HG02678 (cell line): ENCODE results near the gene SLC2A3.
"Not testable (repeated sequence)": the region's sequence is repeated elsewhere in the genome, so short reads cannot be mapped to it uniquely, and the experiment has no call there.

Experiments used
- ATAC-seq: cut with Tn5 transposase; IDR thresholded peaks from one replicate; pipeline ENCODE4 v1.9.1; 2021; ENCODE audit warnings: mild to moderate bottlenecking, moderate library complexity; ENCODE audit not compliant: unreplicated experiment

Gene SLC2A3

DNA sequence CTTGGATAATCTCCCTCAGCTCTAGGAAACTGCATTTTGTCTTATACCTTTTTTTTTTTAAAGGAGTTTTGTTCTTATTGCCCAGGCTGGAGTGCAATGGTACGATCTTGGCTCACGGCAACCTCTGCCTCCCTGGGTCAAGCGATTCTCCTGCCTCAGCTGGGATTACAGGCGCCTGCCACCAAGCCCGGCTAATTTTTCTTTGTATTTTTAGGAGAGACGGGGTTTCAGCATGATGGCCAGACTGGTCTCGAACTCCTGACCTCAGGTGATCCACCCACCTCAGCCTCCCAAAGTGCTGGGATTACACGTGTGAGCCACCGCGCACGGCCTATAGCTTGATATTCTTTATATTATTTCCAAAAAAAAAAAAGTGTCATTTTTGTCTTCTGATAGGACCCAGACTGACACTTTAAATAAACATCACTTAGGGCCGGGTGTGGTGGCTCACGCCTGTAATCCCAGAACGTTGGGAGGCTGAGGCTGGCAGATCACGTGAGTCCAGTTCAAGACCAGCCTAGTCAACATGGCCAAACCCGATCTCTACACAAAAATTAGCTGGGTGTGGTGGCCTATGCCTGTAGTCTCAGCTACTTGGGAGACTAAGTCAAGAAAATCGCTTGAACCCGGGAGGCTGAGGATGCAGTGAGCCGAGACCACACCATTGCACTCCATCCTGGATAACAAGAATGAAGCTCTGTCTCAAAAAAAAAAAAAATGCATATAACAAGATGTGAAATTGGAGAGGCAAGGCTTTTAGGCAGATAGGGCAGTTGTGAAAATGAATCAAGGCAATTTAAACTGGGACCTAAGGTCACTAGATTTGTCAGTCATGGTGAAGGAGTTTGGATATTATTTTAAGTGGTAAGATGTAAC, 18.4 kb downstream of the SLC2A3 start:
- no peak for ATAC-seq

DNA sequence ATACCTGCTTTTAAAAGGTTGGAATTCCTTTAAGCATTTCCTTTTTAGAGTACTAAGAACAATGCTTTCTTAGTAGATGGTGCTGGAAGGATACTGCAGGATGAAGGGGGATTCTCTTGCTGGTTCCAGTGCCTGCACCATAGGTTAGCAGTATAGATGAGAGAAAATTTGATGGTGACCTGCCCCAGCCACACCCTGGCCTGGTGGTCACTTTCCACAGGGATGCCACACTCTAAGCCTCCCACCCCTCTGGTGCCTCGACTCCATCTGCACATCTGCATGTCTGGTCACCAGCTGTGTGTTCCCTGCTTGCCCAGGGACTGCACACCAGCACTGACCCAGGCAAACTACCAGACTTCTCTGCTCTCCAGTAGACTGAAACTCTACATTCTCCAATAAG, 19.1 kb downstream of the SLC2A3 start:
- no peak for ATAC-seq

DNA sequence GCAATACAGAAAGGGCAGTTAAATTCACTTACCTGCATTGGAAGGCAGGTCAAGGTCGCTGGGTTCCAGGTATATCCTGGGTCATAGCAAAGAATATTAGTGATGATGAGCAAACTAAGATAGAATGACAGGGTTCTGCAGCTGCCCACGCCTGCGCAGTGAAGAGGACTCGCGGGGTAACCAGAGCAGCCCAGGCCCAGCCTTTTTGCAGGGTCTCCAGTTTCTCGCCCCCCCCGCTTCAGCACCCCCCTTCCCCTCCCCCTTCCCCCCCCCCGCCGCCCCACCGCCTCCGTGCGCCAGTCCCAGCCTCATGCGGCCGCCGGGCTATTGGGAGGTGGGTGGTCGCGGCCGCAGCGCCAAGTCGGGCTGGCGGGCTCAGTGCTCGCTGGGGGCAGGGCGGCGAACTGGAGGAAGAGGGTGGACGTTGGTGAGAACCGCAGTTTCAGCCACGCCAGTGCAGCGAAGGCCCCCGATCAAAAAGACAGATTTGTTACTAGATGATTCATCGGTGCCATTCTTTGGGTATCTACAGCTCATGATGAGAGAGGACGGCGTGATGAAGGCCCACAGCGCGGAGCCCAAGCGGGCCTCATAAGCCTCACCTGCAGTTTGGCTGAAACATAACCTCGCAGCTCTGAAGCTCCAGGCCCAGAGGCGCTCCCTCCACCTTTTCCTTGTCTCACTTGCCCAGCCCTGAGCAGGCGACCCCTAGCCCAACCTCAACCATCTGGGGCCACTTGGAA, 20.2 kb downstream of the SLC2A3 start:
- ATAC-seq, result no peak

DNA sequence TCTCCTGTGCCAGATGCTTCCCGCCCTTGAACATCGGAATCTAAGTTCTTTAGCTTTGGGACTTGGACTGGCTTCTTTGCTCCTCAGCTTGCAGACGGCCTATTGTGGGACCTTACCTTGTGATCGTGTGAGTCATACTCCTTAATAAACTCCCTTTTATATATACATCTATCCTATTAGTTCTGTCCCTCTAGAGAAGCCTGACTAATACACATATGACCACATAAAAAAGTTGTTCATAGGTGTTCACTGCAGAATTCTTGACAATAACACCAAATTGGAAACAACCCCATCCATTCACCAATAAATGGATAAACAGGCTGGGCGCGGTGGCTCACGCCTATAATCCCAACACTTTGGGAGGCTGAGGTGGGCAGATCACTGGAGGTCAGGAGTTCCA, 25.9 kb downstream of the SLC2A3 start:
- ATAC-seq, result not testable (repeated sequence)

DNA sequence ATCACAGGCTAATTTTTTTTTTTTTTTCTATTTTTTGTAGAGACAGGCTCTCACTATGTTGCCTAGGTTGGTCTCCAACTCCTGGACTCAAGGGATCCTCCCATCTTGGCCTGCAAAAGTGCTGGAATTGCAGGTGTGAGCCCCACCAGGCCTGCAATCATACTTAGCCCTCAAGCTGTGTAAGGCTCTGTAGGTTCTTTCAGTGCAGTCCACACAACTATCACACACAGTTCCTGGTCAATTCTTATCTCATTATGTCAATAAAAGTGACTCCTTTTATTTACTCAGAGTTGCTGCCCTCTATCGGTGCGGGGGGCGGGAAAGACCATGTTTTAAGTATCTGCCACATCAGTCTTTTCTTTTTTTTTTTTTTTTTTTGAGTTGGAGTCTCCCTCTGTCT, 29.0 kb downstream of the SLC2A3 start:
- no peak for ATAC-seq

DNA sequence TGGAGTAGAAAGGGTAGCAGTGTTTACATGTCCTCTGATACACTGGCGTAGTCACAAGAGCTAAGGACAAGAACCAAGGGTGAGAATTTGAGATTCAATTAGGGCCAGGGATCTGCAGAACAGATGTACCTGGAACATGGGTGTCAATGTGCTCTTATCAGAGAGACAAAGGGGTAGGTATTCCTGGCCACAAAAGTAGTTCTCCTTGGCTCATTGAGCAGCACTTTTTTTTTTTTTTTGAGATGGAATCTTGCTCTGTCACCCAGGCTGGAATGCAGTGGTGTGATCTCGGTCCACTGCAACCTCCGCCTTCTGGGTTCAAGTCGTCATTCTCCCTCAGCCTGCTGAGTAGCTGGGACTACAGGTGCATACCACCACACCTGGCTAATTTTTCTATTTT, 29.7 kb downstream of the SLC2A3 start:
- not testable (repeated sequence) for ATAC-seq

DNA sequence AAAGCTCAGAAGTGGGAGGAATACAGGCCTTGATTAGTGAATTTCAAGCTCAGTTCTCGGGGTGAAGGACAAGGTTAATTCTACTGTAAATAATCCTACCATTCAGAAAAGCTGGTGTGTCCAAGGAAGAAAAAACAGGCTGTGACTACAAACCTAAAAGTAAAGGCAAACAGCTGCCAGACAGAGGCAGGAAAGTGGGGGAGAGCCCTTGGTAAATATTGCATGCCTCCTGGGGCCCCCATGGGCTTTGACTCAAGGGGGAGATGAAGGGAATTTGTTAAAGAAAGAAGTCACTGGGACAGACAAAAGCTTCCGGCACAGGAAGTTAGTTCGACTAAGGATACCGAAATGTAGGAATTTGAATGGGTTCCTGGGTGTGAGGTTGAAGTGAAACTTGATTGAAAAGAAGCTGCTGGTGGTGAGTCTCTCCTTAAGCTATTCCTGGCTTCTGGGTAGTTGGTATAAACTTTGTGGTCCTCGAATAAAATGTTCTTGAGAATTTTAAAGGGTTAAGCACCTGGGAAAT, 30.3 kb downstream of the SLC2A3 start:
- not testable (repeated sequence) for ATAC-seq

DNA sequence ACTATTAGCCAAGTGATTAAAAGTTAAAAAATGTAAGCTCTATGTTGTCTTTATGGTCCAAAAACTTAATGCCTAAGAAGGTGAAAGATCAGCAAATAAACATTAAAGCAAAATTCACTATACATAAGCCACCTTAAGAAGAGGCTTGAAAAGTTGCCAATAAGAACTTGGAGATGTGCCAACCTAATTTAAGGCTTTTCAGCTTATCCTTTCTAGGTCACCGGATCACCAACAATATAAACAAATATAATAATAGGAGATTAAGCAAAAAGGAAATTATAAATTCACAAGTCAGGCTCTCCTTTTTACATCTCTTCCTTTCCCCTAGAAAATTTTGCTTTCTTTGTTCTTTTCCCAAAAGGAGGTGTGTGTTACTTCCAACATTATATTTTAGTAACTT, 30.9 kb downstream of the SLC2A3 start:
- ATAC-seq, result no peak

DNA sequence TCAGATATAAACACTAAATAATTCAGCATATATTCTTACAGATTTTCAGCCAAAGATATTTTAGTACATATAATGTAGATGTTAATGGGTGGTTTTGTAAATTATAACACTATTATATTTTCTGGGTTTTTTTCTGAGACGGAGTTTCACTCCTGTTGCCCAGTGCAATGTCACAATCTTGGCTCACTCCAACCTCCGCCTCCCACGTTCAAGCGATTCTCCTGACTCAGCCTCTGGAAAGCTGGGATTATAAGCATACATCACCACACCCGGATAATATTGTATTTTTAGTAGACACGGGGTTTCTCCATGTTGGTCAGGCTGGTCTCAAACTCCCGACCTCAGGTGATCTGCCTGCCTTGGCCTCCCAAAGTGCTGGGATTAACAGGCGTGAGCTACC, 33.6 kb downstream of the SLC2A3 start:
- not testable (repeated sequence) for ATAC-seq

DNA sequence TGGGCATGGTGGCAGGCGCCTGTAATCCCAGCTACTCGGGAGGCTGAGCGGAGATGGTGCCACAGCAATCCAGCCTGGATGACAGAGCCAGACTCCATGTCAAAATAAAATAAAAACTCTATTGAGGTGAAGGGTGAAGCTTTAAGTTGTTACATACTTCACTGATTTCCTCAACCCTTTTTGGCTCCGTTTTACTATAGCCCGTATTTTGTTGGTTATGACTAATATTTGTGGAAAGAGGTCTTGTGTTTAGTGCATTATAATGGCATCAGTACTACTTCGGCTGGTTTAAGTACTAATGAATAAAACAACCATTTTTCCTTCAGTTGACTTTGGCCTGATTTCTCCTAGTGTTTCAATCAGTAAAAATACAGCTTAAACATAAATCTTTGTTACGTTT, 36.2 kb downstream of the SLC2A3 start:
- ATAC-seq, result no peak

DNA sequence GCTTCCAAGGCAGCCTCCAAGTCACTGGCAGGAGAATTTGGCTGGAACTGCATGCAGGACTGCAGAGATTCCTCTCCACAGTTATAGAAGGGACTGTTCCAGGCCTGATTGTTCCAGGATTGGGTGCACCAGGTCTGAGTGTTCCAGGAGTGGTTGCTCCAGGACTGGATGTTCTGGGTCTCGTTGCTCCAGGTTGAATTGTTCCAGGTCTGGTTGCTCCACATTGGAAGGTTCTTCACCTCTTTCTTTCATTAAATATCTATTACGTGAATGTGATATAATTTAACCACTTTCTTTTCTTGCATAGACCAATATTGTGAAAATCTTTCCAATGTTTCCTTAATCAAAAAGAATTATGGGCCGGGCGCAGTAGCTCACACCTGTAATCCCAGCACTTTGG, 39.3 kb downstream of the SLC2A3 start:
- ATAC-seq, result not testable (repeated sequence)

DNA sequence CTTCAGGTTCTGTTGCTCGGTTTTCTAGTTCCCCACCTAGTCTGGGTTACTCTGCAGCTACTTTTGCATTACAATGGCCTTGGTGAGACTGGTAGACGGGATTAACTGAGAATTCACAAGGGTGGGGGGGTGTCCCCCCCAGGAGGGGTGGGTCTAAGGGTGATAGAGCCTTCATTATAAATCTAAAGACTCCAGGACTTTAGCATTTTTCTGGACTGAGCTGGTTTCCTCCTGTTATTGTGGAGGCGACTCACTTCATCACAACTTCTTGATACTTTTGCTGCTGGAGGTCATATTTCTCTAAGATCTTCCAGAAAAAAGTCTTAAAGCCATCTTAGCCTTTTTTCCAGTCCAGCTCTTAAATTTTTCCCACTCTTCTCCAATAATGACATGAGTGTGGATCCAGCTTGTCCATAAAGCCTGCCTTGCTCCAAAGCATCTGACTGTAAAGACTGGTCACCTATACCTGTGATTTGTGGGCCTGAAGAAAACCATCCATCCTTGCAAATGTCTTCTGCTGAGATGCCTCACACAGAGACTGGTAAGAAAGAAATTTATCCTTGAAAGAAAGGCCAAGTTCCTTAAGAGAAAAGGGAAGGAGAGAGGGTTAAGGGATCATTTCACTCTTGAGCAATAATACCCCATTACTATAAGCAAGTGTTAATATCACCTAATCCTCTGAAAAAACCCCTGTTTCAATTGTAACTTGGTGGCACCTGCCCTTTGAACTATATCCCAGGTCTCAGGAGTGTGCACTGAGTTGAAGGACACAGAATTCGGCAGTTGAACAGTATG, 43.6 kb downstream of the SLC2A3 start:
- no peak for ATAC-seq

DNA sequence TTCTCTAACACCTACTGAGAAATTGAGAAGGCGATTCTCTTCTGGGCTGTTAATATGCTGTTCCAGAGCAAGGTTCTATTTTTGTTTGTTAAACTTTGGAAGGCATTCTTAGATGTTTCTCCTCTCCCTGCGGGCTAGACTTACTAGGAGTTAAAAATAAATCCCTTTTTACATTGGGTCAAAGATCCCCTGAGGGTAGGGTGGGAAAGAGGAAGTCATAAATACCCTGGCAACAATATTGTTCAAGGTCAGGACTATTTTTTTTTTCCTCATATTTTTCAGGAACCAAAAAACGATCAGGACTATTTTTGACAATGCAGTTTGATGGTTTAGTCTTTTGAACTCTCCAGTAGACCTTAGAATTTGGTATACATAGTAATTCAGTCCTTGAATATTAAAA, 51.3 kb downstream of the SLC2A3 start:
- no peak for ATAC-seq

DNA sequence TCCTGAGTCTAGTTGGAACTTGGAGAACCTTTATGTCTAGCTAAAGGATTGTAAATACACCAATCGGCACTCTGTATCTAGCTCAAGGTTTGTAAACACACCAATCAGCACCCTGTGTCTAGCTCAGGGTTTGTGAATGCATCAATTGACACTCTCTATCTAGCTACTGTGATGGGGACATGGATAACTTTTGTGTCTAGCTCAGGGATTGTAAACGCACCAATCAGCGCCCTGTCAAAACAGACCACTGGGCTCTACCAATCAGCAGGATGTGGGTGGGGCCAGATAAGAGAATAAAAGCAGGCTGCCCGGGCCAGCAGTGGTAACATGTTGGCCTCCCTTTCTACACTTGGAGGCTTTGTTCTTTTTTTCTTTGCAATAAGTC, 54.3 kb downstream of the SLC2A3 start:
- ATAC-seq, result not testable (repeated sequence)

DNA sequence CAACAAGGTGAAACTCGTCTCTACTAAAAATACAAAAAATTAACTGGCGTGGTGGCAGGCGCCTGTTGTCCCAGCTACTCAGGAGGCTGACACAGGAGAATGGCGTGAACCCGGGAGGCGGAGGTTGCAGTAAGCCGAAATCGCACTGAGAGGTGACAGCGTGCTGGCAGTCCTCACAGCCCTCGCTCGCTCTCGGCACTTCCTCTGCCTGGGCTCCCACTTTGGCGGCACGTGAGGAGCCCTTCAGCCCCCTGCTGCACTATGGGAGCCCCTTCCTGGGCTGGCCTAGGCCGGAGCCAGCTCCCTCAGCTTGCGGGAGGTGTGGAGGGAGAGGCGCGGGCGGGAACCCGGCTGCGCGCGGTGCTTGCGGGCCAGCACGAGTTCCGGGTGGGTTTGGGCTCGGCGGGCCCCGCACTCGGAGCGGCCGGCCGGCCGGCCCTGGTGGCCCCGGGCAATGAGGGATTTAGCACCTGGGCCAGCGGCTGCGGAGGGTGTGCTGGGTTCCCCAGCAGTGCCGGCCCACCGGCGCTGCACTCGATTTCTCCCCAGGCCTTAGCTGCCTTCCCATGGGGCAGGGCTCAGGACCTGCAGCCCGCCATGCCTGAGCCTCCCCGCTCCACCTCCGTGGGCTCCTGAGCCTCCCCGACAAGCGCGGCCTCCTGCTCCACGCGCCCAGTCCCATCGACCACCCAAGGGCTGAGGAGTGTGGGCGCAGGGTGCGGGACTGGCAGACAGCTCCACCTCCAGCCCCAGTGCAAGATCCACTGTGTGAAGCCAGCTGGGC, 54.8 kb downstream of the SLC2A3 start:
- ATAC-seq, result not testable (repeated sequence)

DNA sequence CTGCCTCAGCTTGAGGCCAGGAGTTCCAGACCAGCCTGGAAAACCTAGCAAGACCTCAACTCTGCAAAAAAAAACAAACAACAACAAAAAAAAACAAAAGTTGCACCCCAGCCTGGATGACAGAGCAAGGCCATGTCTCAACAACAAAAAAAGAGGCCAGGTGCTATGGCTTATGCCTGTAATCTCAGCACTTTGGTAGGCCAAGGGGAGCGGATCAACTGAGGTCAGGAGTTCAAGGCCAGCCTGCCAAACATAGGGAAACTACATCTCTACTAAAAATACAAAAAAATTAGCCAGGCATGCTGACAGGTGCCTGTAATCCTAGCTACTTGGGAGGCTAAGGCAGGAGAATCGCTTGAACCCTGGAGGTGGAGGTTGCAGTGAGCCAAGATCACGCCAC, 56.7 kb downstream of the SLC2A3 start:
- ATAC-seq, result no peak

DNA sequence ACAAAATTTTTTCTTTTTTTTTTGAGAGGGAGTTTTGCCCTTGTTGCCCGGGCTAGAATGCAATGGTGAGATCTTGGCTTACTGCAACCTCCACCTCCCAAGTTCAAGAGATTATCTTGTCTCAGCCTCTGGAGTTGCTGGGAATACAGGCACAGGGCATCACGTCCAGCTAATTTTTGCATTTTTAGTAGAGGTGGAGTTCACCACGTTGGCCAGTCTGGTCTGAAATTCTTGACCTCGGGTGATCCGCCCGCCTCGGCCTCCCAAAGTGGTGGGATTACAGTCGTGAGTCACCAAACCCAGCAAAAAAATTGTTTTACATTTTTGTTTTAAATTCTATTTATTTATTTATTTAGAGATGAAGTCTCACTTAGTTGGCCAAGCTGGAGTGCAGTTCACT, 58.6 kb downstream of the SLC2A3 start:
- no peak for ATAC-seq

DNA sequence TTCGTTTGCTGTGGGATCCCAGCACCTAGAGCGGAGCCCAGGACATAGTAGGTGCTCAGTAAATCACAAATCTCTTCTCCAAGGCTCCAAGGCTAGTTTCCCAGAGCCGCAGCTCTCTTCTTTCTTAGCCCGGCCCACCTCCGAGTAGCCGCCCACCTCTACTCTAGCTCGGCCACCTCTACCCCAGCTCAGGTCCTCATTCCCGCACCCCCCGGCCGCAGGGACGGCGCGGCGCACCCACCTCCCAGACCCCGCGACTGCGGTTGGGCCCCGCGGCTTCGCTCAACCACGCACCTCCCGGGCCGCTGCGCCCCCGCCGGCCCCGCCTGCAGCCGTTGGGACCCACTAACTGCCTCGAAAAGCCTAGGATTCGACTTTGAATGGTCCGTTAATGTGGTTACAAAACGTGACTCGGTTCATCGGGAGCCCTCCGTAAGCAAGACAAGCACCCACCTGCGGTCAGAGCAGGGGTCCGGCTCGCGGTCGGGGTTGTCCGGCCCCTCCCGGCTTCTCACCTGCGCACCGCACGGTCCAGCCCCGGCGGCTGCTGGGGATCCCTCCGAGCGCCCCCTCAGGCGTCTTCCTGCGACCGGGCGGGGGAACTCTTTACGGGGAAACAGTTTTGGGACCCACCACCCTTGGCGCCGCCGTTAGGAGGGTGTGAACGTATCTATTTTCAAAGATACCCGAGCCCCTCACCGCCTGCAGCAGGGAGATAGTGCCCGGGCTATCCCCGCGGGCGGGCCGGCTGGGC, 63.2 kb downstream of the SLC2A3 start, which contains the start of gene SLC2A14:
TSS of gene SLC2A14 (minus strand) at position 350 of the 754 bp plus-strand sequence. CDS start 3,035 bp downstream, outside the sequence.
- ATAC-seq, result no peak

DNA sequence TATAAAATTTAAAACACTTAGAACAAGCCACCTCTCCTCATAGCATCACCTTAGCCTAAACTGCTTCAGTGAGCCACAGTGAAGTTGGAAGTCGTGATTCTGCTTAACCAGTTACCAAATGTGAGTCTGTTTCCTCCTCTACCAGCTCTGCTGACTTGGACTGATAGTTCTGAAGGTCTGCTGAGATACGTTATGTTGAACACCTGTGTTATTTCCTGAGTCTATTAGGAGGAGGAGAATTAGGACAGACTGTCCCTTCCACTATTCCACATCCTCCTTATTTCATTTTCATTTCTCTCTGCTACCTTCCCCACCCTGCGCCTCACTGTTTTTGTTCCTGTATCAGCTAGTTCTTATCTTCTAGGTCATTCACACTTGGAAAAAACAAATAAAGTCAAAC, 65.7 kb downstream of the SLC2A3 start:
- ATAC-seq, result no peak
